Measurements from ENCODE around the gene PPP1R17. TPM values are rescaled to one million over a fixed set of nuclear protein-coding genes. Genes with fewer than 3 reads are reported as not detected.

Gene PPP1R17
- total RNA-seq, 1 experiment from 2014 or later, result 2.6 TPM

GRCh38 chr7:31747553-31747952 is 60.5 kb downstream of the PPP1R17 start (continued):
- TF ChIP-seq, protein P1, sequence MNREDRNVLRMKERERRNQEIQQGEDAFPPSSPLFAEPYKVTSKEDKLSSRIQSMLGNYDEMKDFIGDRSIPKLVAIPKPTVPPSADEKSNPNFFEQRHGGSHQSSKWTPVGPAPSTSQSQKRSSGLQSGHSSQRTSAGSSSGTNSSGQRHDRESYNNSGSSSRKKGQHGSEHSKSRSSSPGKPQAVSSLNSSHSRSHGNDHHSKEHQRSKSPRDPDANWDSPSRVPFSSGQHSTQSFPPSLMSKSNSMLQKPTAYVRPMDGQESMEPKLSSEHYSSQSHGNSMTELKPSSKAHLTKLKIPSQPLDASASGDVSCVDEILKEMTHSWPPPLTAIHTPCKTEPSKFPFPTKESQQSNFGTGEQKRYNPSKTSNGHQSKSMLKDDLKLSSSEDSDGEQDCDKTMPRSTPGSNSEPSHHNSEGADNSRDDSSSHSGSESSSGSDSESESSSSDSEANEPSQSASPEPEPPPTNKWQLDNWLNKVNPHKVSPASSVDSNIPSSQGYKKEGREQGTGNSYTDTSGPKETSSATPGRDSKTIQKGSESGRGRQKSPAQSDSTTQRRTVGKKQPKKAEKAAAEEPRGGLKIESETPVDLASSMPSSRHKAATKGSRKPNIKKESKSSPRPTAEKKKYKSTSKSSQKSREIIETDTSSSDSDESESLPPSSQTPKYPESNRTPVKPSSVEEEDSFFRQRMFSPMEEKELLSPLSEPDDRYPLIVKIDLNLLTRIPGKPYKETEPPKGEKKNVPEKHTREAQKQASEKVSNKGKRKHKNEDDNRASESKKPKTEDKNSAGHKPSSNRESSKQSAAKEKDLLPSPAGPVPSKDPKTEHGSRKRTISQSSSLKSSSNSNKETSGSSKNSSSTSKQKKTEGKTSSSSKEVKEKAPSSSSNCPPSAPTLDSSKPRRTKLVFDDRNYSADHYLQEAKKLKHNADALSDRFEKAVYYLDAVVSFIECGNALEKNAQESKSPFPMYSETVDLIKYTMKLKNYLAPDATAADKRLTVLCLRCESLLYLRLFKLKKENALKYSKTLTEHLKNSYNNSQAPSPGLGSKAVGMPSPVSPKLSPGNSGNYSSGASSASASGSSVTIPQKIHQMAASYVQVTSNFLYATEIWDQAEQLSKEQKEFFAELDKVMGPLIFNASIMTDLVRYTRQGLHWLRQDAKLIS (CRISPR knock-in tag; IDR thresholded peaks at IDR 0.05; ENCODE audit: borderline replicate concordance), result no peak
- TF ChIP-seq ARID4B (CRISPR knock-in tag; IDR thresholded peaks at IDR 0.05; ENCODE audit: borderline replicate concordance), result no peak
- no peak for TF ChIP-seq CBFB (CRISPR knock-in tag; IDR thresholded peaks at IDR 0.05; ENCODE audit: low read depth)
- TF ChIP-seq ESRRA (CRISPR knock-in tag; IDR thresholded peaks at IDR 0.05; ENCODE audit: borderline replicate concordance), result no peak
- no peak for TF ChIP-seq FOXP1 (CRISPR knock-in tag; IDR thresholded peaks at IDR 0.05; ENCODE audit: borderline replicate concordance)

GRCh38 chr7:31748084-31748483 is 61.1 kb downstream of the PPP1R17 start:
- CTCF ChIA-PET, result no interaction called here
- DNase-seq (ENCODE audit: low spot score), result no peak
- H3K27me3 Mint-ChIP-seq (ENCODE audit: low read depth), result peaks cover 95% of the 10 kb centered on the region
- no peaks in the 10 kb centered on the region for H3K4me1 Mint-ChIP-seq
- no peaks in the 10 kb centered on the region for H3K36me3 Mint-ChIP-seq
- no peaks in the 10 kb centered on the region for H3K9me3 Mint-ChIP-seq
- H3K27ac Mint-ChIP-seq, result no peak overlapping the region
- ATAC-seq, result no peak
- H3K4me3 Mint-ChIP-seq, result no peak overlapping the region
- POLR2A ChIA-PET, result no interaction called here
- TF ChIP-seq SP1 (CRISPR knock-in tag; conservative IDR thresholded peaks at IDR 0.05), result no peak
- TF ChIP-seq, protein P2, sequence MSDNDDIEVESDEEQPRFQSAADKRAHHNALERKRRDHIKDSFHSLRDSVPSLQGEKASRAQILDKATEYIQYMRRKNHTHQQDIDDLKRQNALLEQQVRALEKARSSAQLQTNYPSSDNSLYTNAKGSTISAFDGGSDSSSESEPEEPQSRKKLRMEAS (CRISPR knock-in tag; IDR thresholded peaks at IDR 0.05), result no peak
- TF ChIP-seq, protein P3, sequence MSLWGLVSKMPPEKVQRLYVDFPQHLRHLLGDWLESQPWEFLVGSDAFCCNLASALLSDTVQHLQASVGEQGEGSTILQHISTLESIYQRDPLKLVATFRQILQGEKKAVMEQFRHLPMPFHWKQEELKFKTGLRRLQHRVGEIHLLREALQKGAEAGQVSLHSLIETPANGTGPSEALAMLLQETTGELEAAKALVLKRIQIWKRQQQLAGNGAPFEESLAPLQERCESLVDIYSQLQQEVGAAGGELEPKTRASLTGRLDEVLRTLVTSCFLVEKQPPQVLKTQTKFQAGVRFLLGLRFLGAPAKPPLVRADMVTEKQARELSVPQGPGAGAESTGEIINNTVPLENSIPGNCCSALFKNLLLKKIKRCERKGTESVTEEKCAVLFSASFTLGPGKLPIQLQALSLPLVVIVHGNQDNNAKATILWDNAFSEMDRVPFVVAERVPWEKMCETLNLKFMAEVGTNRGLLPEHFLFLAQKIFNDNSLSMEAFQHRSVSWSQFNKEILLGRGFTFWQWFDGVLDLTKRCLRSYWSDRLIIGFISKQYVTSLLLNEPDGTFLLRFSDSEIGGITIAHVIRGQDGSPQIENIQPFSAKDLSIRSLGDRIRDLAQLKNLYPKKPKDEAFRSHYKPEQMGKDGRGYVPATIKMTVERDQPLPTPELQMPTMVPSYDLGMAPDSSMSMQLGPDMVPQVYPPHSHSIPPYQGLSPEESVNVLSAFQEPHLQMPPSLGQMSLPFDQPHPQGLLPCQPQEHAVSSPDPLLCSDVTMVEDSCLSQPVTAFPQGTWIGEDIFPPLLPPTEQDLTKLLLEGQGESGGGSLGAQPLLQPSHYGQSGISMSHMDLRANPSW (CRISPR knock-in tag; conservative IDR thresholded peaks at IDR 0.05; ENCODE audit: low read depth), result no peak
- TF ChIP-seq, protein P4, sequence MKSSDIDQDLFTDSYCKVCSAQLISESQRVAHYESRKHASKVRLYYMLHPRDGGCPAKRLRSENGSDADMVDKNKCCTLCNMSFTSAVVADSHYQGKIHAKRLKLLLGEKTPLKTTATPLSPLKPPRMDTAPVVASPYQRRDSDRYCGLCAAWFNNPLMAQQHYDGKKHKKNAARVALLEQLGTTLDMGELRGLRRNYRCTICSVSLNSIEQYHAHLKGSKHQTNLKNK (CRISPR knock-in tag; IDR thresholded peaks at IDR 0.05), result no peak
- TF ChIP-seq NR2C2 (CRISPR knock-in tag; IDR thresholded peaks at IDR 0.05), result no peak
- TF ChIP-seq MYBL2 (CRISPR knock-in tag; IDR thresholded peaks at IDR 0.05), result no peak
- no peak for TF ChIP-seq SOX15 (CRISPR knock-in tag; IDR thresholded peaks at IDR 0.05)
- TF ChIP-seq, protein P5, sequence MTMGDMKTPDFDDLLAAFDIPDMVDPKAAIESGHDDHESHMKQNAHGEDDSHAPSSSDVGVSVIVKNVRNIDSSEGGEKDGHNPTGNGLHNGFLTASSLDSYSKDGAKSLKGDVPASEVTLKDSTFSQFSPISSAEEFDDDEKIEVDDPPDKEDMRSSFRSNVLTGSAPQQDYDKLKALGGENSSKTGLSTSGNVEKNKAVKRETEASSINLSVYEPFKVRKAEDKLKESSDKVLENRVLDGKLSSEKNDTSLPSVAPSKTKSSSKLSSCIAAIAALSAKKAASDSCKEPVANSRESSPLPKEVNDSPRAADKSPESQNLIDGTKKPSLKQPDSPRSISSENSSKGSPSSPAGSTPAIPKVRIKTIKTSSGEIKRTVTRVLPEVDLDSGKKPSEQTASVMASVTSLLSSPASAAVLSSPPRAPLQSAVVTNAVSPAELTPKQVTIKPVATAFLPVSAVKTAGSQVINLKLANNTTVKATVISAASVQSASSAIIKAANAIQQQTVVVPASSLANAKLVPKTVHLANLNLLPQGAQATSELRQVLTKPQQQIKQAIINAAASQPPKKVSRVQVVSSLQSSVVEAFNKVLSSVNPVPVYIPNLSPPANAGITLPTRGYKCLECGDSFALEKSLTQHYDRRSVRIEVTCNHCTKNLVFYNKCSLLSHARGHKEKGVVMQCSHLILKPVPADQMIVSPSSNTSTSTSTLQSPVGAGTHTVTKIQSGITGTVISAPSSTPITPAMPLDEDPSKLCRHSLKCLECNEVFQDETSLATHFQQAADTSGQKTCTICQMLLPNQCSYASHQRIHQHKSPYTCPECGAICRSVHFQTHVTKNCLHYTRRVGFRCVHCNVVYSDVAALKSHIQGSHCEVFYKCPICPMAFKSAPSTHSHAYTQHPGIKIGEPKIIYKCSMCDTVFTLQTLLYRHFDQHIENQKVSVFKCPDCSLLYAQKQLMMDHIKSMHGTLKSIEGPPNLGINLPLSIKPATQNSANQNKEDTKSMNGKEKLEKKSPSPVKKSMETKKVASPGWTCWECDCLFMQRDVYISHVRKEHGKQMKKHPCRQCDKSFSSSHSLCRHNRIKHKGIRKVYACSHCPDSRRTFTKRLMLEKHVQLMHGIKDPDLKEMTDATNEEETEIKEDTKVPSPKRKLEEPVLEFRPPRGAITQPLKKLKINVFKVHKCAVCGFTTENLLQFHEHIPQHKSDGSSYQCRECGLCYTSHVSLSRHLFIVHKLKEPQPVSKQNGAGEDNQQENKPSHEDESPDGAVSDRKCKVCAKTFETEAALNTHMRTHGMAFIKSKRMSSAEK (CRISPR knock-in tag; IDR thresholded peaks at IDR 0.05; ENCODE audit: borderline replicate concordance), result no peak
- TF ChIP-seq, protein P6, sequence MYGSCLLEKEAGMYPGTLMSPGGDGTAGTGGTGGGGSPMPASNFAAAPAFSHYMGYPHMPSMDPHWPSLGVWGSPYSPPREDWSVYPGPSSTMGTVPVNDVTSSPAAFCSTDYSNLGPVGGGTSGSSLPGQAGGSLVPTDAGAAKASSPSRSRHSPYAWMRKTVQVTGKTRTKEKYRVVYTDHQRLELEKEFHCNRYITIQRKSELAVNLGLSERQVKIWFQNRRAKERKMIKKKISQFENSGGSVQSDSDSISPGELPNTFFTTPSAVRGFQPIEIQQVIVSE (CRISPR knock-in tag; IDR thresholded peaks at IDR 0.05; ENCODE audit: borderline replicate concordance), result no peak
- no peak for TF ChIP-seq ATF1 (CRISPR knock-in tag; IDR thresholded peaks at IDR 0.05)
- TF ChIP-seq, protein P7, sequence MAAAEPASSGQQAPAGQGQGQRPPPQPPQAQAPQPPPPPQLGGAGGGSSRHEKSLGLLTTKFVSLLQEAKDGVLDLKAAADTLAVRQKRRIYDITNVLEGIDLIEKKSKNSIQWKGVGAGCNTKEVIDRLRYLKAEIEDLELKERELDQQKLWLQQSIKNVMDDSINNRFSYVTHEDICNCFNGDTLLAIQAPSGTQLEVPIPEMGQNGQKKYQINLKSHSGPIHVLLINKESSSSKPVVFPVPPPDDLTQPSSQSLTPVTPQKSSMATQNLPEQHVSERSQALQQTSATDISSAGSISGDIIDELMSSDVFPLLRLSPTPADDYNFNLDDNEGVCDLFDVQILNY (CRISPR knock-in tag; IDR thresholded peaks at IDR 0.05), result no peak
- TF ChIP-seq HMGA2 (CRISPR knock-in tag; IDR thresholded peaks at IDR 0.05), result no peak
- no peak for TF ChIP-seq NR3C1 (CRISPR knock-in tag; conservative IDR thresholded peaks at IDR 0.05; ENCODE audit: low read depth)
- no peak for TF ChIP-seq KAT7 (CRISPR knock-in tag; IDR thresholded peaks at IDR 0.05; ENCODE audit: borderline replicate concordance)

All from WTC11 (cell line).